Astrocyte of the hippocampus (primary cell): ENCODE data around the gene SGMS1.
A peak's percentile ranks its signal among the peaks of the same experiment; 100 is the strongest.
"Not testable (repeated sequence)": the region's sequence is repeated elsewhere in the genome, so short reads cannot be mapped to it uniquely, and the experiment has no call there.

Experiments
- DNase-seq: peaks from one replicate; pipeline ENCODE4 v3.0.0; 2011; ENCODE audit warnings: low read depth, low spot score

SGMS1 gene

GRCh38 chr10:50582766-50583762 is 40.7 kb downstream of the SGMS1 start:
- no peak for DNase-seq

GRCh38 chr10:50582046-50582445 is 41.7 kb downstream of the SGMS1 start:
- DNase-seq: peak; percentile 42

GRCh38 chr10:50580262-50580891 is 43.4 kb downstream of the SGMS1 start:
- no peak for DNase-seq

GRCh38 chr10:50579491-50580261 is 44.1 kb downstream of the SGMS1 start:
- DNase-seq: no peak

- no peak for DNase-seq
Observed at GRCh38 chr10:50578949-50579348, 44.8 kb downstream of the SGMS1 start.

GRCh38 chr10:50577681-50578350 is 45.9 kb downstream of the SGMS1 start:
- DNase-seq: peak; percentile 57

- no peak for DNase-seq
Observed at GRCh38 chr10:50577010-50577409, 46.7 kb downstream of the SGMS1 start.

GRCh38 chr10:50576245-50576815 is 47.4 kb downstream of the SGMS1 start:
- peak; percentile 60 for DNase-seq

GRCh38 chr10:50575477-50576244 is 48.1 kb downstream of the SGMS1 start:
- DNase-seq: no peak

GRCh38 chr10:50574931-50575330 is 48.8 kb downstream of the SGMS1 start:
- no peak for DNase-seq

- no peak for DNase-seq
Observed at GRCh38 chr10:50574305-50574704, 49.5 kb downstream of the SGMS1 start.

GRCh38 chr10:50572017-50572491 is 51.7 kb downstream of the SGMS1 start:
- DNase-seq: no peak

GRCh38 chr10:50568750-50569149 is 55.0 kb downstream of the SGMS1 start:
- DNase-seq: not testable (repeated sequence)

- DNase-seq: no peak
Observed at GRCh38 chr10:50567384-50567783, 56.4 kb downstream of the SGMS1 start.

- no peak for DNase-seq
Observed at GRCh38 chr10:50566150-50566549, 57.6 kb downstream of the SGMS1 start.

- no peak for DNase-seq
Observed at GRCh38 chr10:50565301-50566083, 58.3 kb downstream of the SGMS1 start.

GRCh38 chr10:50563906-50564305 is 59.9 kb downstream of the SGMS1 start:
- no peak for DNase-seq

GRCh38 chr10:50561816-50562215 is 61.9 kb downstream of the SGMS1 start:
- DNase-seq: no peak

- DNase-seq: peak; percentile 96
Observed at GRCh38 chr10:50561266-50561665, 62.5 kb downstream of the SGMS1 start.
